T-helper 2 cell treated with Interferon-gamma antibody and Interleukin-4, amounts not matched to agents 100 ng/mL and 5 ng/mL, for 36 hours (primary cell): ENCODE data around the gene GPR162. TPM values are rescaled to one million over a fixed set of nuclear protein-coding genes. Genes with fewer than 3 reads are reported as not detected.
"Not testable (repeated sequence)": the region's sequence is repeated elsewhere in the genome, so short reads cannot be mapped to it uniquely, and the experiment has no call there.

Source experiments
- intact Hi-C: fragments of 100-400 bp; cut with micrococcal nuclease; formaldehyde crosslinking; loops from one replicate; pipeline ENCODE4 v1.15.1; 2023
- total RNA-seq: library from RNA; stranded (reverse); gene quantifications from 2 replicates; pipeline ENCODE4 v1.2.3, GENCODE V29; 2022

The GPR162 gene
- total RNA-seq, 1 donor from 2014 or later: 0.32 TPM

DNA sequence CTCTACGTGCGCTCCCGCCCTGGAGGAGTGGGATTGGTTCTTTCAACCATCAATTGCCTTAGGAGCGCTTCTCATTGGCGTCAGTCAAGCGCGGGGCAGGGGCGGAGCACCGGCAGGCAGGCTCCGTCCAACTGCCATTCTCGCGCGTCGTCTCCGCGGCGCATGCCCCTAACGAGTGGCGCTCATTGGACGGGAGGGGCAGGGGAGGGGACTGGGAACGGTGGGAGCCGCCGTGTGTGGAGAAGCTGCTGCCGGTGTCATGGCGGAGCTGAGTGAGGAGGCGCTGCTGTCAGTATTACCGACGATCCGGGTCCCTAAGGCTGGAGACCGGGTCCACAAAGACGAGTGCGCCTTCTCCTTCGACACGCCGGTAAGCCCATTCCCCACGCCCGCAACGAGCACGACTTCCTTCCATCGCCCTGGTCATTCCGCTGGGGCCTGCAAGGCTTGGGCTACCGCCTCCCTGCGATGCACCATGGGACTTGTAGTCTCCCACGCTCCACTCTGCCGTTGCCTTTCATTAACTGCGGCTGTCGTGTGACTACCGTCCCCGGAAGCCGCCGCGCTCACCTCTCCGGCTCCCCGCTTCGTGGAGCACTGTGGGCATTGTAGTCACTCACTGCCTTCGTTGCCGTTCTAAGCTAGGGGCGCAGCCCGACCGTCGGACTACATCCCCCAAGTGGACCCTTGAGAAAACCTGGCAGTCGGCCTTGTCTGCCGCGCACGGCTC is 30.5 kb downstream of the GPR162 start, which contains the start of gene USP5:
Gene USP5 (plus strand): TSS at position 230 of the 730 bp plus-strand sequence. CDS start 30 bp downstream, at position 260.
- intact Hi-C loops: loop anchor here (1.0 to 5.0 kb wide), 15 partner anchors 15 to 360 kb away; partner anchors contain the start of genes CHD4, COPS7A, EMG1 and GAPDH

DNA sequence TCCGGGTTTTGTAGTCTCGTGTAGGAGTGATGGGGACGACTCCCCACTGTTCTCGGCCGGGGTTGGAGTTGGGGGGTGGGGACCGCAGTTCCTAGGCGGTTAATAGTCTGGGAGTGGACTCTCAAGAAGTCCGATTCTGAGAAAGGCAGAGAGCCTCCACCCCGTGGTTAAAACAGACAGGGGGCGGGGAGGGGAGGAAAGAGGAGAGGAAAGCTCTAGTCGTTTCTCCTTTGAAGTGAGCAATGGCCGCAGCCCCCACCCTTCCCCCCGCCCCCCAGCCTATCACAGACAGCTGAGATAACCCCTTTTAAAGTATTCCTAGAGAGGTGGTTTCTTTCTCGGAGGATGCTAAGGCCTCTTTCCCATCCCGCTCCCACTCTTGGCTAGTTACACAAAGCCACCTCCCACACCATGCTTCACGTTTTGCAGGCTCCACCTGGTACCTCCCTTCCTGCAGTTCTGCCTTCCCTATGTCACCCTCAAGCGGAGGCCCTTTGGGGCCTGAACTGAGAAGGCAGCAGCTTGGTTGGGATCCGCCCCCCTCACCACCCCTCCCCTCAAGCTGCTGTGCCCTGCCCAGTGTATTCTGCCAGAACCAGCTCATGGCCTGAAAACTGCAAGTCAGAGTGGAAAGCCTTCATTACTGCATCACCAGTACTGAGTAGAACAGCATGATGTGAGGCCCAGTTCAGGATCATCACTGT is 31.2 kb downstream of the GPR162 start:
- intact Hi-C loops: loop anchor here (1.0 to 5.0 kb wide), 14 partner anchors 14 to 361 kb away; partner anchors contain the start of genes CHD4, COPS7A, EMG1 and GAPDH

DNA sequence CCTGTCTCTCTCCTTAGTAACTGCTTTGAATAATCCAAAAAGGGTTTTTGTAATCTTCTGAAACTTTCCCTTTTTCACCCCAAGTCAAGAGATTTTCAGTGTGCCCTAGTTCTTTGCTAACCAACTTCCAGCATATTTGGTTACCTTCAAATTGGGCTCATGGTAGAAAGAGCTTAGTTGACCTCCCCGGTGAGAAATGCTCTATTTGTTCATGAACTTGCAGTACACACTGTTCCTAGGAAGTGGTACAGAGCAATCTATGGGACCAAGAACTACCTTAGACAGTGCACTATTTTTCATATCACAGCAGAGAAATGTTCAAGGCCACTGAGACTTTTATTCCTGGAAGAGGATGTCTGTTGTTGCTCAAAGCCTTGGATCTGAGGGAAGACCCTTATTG is 32.0 kb downstream of the GPR162 start:
- intact Hi-C loops: loop anchor here (5.0 kb wide), 2 partner anchors 286 to 361 kb away; partner anchors contain the start of genes MRPL51, NCAPD2 and NOP2

DNA sequence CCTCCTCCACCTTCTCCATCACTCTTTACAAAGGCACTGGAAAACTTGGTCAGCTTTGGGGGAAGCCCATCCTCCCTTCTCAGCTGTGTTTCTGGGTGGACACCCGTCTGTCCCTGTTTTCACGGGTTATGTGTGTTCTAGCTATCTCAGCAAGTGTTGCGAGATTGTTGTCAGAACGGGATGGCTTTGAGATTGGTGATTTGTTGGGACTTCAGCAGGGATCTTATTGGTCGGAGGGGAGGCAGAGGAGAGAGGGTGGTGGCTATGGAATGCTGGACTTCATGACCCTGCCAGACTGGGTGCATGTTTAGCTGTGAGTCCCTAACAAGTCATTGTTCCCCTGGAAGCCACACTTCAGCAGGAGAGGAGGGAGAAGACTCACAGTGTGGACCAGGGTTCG is 32.4 kb downstream of the GPR162 start:
- intact Hi-C loops: loop anchor here (5.0 kb wide), 2 partner anchors 287 to 362 kb away; partner anchors contain the start of genes MRPL51, NCAPD2 and NOP2

DNA sequence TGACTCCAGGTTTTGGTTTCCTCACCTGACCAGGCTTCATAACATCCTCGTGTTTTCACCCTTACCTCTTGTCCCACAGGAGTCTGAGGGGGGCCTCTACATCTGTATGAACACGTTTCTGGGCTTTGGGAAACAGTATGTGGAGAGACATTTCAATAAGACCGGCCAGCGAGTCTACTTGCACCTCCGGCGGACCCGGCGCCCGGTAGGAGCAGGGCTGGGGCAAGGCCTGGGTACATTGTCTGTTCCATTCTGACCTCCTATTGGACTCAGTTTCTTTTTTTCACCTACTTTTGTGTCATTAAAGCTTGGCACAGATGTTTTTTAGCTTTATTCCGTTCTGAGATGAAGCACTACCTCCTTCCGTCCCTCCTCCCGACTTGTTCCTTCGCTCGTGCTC is 33.7 kb downstream of the GPR162 start:
- intact Hi-C loops: no loop called here

DNA sequence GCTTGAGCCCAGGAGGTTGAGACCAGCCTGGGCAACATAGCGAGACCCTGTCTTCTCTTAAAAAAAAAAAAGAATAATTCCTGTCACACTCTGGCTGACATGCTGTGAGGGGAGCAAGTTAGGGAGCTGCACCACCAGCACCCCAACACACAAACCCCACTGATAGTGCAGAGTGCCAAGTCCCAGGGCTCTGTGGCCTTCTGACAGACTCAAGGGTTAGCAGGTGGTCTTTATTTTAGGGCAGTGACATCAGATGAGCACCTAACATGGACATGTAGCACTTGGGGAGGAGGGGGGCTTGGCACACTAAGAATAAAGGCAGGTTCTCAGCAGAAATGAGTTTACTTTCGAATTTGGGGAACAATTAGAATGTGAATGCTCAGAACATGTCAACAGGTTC is 37.2 kb downstream of the GPR162 start:
- intact Hi-C loops: no loop called here

DNA sequence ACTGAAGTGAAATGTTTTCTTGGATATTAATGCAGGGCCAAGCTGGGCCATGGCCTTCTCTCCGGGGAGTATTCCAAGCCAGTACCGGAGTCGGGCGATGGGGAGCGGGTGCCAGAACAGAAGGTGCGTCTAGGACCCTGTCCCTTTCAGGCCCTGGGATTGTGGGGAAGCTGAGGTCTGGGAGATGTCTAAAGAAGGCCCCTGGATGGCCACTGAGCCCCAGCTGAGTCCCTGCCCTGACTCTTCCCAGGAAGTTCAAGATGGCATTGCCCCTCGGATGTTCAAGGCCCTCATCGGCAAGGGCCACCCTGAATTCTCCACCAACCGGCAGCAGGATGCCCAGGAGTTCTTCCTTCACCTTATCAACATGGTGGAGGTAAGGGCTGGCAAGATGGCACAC is 38.5 kb downstream of the GPR162 start:
- intact Hi-C loops: no loop called here

DNA sequence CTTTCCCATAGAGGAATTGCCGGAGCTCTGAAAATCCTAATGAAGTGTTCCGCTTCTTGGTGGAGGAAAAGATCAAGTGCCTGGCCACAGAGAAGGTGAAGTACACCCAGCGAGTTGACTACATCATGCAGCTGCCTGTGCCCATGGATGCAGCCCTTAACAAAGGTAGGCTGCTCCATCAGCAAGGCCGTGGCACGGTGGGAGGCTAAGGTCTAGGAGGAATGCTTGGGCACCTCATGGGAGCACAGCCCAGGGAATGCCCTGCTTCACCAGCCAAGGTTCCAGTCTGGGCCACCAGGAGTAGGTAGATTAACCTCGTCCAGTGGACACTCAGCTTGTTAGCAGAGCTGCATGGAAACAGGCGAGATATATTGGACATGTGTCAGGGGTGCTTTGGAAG is 39.3 kb downstream of the GPR162 start:
- intact Hi-C loops: no loop called here

DNA sequence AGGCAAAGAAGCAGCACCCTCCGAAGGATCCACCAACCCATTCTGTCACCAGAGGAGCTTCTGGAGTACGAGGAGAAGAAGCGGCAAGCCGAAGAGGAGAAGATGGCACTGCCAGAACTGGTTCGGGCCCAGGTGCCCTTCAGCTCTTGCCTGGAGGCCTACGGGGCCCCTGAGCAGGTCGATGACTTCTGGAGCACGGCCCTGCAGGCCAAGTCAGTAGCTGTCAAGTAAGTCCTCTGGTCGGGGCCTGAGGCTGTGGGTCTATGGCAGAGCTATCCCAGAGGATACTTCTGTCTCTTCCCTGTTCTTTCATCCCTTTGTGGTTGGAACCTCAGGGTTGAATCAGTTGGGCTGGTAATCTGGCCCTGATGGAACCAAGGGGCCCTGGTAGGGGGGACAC is 39.8 kb downstream of the GPR162 start:
- intact Hi-C loops: no loop called here

DNA sequence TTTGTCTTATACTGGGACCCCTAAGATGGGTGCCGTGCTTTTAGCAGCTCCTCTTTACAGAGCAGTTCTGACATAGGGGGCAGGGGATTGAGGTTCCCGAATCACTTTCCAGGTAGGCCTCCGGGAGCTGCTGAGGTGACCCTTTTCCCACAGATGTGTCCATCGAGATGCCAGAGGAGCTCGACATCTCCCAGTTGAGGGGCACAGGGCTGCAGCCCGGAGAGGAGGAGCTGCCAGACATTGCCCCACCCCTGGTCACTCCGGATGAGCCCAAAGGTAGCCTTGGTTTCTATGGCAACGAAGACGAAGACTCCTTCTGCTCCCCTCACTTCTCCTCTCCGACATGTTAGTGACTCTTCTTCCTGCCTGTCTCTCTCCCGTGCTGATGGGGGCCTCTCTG is 41.4 kb downstream of the GPR162 start:
- intact Hi-C loops: no loop called here

DNA sequence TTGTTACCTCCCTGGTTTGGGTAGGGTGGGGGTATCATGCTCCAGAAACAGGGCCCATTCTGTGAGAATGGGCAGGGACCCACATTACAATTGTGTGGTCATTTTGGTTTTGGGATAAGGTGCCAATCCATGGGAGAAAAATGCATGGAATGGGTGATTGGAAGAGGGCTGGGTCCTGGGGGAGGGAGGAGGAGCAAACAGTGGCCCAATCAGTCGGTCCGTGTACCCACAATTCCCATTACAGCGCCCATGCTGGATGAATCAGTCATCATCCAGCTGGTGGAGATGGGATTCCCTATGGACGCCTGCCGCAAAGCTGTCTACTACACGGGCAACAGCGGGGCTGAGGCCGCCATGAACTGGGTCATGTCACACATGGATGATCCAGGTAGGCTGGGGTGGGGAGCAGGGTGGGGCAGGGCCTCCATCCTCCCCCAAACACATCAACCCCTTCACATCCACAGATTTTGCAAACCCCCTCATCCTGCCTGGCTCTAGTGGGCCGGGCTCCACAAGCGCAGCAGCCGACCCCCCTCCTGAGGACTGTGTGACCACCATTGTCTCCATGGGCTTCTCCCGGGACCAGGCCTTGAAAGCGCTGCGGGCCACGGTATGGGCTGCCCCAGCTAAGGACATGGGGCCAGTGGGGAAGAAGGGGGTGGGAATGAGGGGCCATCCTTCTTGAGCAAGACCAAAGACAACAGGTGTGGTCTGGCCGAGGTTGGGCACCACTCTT is 42.1 kb downstream of the GPR162 start:
- intact Hi-C loops: no loop called here

DNA sequence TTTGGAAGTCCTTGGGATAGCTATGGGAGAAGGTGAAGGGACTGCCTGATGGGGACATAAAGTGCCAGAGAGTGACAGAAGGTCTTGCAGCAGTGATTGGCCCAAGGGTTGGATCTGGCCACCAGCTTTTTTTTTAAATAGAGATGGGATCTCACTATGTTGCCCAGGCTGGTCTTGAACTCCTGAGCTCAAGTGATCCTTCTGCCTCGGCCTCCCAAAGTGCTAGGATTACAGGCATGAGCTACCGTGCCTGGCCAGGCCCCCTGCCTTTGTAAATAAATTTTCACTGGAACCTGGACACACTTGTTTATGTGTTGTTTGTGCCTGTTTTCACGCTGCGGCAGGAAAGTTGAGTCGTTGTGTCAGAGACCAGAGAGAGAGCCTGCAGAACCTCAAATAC is 43.7 kb downstream of the GPR162 start:
- intact Hi-C loops: not testable (repeated sequence)

DNA sequence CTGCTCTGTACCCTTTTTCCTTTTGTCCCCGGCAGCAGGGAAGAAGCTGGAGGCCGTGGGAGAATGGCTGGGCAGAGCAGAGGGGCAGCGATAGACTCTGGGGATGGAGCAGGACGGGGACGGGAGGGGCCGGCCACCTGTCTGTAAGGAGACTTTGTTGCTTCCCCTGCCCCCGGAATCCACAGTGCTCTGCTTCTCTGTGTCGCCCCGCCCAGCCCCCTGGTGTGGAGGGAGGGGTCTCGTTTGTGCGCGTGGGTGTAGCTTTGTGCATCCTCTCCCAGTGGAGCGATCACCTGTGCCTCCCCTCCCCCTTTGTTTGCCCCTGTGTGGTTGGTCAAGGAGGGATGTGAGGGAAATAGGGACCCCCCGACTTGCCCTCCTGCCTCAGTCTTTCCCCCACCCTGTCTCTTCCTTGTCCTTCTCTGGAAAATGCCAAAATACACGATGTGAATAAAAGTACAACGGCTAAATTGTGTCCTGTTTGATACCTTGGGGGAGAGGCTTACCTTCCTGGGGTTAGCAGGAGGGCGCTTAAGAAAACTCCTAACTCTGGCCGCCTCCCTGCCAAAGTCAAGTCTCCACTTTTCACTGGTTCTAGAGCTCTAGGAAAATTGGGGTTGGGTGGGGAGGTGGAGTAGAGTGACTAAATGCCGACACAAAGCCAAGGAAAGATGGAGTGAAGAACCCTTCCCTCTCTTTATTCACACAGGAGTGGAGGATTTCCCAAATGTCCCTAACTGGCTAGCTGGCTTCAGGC is 44.7 kb downstream of the GPR162 start:
- intact Hi-C loops: no loop called here

DNA sequence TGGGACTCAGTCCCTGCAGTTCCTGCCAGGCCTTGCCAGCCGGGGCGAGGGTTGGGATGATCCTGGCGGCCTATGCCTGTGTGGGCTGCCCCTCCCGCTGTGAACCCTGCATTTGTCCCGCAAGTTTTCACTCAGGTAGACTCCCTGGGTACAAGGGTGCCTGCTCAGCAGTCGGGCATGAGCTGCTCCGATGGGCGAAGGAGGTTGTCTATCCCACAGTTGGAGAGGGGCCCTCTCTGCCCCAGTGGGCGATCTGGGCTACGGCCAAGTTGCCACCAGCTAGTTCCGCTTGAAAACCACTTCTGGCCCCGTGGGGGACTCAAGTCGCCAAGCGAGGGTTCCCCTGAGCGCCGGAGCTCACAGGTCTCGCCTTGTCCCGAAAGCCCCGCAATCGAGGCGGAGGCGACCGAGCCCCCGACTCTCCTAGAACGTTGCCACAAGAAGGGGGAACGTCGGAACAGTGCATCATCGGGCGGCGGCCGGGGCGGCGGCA is 45.3 kb downstream of the GPR162 start:
- intact Hi-C loops: loop anchor here (1.0 kb wide), 3 partner anchors 15 to 114 kb away; partner anchors contain the start of genes MLF2 and USP5

DNA sequence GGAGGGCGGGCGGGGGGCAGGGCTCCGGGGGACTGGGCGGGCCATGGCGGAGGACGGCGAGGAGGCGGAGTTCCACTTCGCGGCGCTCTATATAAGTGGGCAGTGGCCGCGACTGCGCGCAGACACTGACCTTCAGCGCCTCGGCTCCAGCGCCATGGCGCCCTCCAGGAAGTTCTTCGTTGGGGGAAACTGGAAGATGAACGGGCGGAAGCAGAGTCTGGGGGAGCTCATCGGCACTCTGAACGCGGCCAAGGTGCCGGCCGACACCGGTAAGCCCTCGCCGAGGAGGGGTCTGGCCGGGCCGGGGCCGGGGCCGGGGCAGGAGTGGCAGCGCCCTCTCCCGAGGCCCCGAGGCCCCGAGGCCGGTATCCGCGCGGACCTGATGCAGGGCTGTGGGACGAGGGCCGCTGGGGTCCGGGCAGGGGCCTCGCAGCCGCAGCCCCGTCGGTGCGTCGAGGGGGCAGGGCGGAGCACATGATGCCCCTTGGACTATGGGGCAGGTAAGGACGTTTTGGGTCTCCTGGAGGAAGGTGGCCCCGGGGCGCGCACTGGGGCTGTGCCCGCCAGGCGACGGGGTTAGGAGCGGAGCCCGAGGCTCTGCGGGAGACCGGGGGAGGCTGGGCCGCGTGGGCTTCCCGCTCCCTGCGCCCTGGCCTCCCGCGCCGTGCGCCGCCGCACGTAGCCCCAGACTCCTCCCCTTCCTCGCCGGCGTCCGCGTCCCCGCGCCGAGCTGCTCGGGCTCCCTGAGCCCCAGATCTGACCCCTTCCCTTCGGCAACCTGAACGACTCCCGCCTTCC is 46.0 kb downstream of the GPR162 start, which contains the start of gene TPI1:
Gene TPI1 (plus strand): TSS at position 119 of the 798 bp plus-strand sequence. CDS start 36 bp downstream, at position 155.
- intact Hi-C loops: loop anchor here (1.0 to 2.0 kb wide), 4 partner anchors 15 to 241 kb away; partner anchors contain the start of genes C1RL, MLF2 and USP5

DNA sequence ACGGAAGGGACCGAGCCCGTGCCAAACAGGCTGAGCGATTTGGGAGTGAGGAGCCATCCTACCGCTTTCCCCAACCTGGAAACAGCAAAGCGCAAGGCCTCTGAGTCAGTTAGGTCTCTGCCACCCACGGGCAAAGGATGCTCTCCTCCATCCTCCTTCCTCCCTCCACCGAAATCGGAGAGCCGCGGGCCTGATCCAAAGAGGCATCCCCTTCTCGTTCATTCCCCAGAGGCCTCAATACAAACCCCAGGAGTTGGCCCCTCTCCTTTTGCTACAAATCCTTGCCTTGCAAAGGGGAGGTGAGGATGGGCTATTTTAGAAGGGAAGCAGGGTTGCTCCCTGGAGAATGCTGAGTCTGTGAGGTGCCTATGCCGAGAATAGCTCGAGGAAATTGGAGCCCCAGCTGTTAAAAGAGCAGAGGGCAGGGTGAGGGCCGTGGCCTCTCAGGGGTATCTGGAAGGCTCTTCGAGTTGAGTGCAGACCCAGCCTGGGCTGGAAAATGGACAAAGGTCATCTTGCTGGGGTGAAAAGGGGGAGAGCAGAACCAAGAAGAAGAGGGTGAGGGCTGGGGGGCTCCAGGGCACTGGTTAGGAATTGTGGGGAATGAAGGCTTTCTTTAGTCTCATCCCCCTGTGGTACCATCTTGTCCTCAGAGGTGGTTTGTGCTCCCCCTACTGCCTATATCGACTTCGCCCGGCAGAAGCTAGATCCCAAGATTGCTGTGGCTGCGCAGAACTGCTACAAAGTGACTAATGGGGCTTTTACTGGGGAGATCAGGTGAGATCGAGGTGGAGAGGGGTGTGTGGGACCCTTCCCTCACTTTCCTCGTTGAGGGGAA is 46.8 kb downstream of the GPR162 start:
- intact Hi-C loops: loop anchor here (1.0 to 2.0 kb wide), 3 partner anchors 97 to 240 kb away; partner anchors contain the start of genes C1R and C1RL

DNA sequence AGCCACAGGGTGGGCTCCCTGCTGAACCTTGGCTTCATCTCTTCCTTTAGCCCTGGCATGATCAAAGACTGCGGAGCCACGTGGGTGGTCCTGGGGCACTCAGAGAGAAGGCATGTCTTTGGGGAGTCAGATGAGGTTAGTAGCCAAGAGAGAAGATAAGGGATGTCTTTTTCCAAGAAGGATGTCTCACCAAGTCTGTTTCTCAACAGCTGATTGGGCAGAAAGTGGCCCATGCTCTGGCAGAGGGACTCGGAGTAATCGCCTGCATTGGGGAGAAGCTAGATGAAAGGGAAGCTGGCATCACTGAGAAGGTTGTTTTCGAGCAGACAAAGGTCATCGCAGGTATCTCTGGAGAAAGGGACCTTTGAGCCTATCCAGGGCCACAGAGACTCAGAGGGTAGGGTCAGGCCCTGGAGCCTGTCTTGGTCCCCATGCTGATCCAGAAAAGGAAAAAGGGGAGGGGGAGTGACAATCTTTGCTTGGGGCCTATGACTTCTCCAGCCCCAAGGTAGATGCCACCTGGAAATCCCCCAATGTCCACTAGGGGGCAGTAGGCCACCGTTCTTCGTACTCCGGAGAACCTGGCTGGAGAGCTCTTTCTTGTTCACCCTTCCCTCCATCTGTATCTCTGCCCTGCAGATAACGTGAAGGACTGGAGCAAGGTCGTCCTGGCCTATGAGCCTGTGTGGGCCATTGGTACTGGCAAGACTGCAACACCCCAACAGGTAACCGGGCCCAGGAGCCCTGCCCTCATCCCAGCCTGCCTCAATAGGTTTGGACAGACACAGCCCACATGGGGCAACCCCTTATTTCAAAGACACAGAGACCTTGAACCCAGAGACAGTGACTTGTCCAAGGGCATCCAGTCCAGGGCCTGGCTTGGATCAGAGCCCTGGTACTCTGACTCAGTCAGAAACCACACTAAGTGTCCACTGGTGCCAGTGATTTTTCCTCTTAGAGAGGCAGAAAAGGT is 47.7 kb downstream of the GPR162 start:
- intact Hi-C loops: loop anchor here (1.0 to 5.0 kb wide), 4 partner anchors 96 to 1213 kb away; partner anchors contain the start of genes C1R, C1RL and NECAP1
